Measurements from ENCODE around the gene HOPX.
"Not testable (repeated sequence)": the region's sequence is repeated elsewhere in the genome, so short reads cannot be mapped to it uniquely, and the experiment has no call there.

The HOPX gene

DNA sequence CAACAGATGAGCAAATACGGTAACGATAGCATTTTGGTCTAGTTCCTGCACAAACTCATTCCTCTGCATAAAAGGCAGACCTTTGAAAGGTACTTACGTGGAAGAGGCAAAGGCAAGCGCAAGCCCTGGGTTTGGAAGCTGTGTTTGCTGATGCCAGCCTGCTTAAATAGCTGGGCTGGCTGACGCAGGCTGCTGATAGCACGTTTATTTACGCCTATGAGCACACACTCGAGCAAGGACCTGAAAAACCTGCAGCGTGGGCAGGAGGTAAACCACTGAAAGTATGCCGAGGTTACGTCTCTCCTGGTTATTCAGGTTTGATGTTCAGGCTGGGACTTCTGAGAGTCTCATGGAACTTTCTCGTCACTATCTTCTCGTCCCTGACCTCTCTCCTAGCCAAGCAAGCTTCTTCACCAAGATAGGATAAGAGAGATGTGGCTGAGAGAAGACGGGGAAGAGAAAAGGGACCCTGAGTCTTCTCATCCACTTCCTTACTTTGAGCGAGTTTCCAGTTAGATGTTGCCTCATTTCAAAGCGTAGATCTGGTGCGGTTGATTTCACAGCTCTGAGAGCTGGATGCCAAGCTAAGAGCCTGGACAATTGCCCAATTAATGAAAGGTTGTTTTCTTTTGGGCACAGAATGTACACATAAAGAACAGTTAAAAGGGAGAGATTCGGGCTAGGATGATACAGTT, at the start of gene HOPX:
TSS of gene HOPX (minus strand) at position 139 of the 695 bp plus-strand sequence. CDS start 23,480 bp downstream, outside the sequence.
- DNase-seq (ENCODE audit: low read depth in 2 of 2, low spot score in 1 of 2): no peak

DNA sequence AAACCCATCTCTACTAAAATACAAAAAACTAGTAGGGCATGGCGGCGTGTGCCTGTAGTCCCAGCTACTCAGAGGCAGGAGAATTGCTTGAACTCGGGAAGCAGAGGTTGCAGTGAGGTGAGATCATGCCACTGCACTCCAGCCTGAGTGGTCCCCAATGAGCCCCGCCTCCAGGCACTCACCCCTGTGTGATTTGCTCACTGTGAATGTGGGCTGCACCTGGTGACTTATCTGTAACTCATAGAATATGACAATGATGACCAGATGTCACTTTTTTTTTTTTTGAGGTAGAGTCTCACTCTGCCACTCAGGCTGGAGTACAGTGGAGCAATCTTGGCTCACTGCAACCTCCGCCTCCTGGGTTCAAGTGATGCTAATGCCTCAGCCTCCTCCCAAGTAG, 49.0 kb upstream of the HOPX start:
- DNase-seq (ENCODE audit: low read depth in 2 of 2, low spot score in 1 of 2): no peak

GRCh38 chr4:56728512-56728911, 47.4 kb upstream of the HOPX start:
- DNase-seq (ENCODE audit: low read depth in 2 of 2, low spot score in 1 of 2): no peak

DNA sequence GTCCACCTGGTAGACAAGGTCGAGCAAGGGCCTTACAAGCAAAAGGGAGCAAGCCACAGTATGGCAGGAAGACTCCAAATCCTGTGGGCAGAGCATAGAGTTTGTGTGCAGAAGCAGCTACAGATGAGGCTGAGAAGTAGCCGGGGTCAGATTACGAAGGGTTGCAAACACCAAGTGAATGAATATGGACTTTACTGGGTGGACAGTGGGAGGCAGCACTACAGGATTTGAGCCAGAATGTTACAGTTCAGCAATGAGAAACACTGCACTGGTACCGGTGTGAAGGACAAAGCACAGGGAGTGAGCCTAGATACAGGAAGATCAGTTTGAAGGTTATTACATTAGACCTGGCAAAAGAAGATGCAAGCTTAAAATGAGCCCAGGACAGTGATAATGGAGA, 46.1 kb upstream of the HOPX start:
- DNase-seq (ENCODE audit: low read depth in 2 of 2, low spot score in 1 of 2): no peak

DNA sequence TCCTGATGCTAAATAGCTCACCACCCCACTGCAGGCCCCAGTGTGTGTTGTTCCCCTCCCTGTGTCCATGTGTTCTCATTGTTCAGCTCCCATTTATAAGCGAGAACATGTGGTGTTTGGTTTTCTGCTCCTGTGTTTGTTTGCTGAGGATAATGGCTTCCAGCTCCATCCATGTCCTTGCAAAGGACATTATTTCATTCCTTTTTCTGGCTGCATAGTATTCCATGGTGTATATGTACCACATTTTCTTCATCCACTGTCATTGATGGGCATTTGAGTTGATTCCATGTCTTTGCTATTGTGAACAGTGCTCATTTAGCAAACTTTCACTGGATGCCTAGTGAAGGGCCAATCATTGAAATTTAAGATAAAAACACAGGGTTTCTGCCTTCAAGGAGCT, 45.5 kb upstream of the HOPX start:
- not testable (repeated sequence) for DNase-seq (ENCODE audit: low read depth in 2 of 2, low spot score in 1 of 2)

DNA sequence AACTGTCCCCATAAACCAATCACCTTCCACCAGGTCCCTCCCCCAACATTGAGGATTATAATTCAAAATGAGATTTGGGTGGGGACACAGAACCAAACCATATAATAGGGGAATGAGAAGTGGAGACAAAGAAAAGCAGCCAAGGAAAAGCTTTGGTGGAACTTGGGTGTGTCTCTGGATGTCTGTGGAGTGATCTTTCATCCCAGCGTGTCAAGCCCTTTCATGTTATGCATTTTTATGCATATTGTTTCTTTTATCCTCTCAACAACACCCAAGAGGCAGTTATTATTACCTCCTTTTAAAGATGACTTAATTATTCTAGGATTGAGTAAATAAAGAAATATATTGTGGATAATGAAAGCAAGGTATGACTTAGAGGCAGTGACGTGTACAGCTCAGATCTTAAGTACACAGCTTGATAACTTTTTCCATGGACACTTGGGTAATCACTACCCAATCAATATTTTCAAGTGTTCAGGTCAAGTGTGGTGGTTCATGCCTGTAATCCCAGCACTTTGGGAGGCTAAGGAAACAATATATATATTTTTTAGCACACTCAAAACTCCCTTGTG, 42.6 kb upstream of the HOPX start:
- no peak for DNase-seq (ENCODE audit: low read depth in 2 of 2, low spot score in 1 of 2)

DNA sequence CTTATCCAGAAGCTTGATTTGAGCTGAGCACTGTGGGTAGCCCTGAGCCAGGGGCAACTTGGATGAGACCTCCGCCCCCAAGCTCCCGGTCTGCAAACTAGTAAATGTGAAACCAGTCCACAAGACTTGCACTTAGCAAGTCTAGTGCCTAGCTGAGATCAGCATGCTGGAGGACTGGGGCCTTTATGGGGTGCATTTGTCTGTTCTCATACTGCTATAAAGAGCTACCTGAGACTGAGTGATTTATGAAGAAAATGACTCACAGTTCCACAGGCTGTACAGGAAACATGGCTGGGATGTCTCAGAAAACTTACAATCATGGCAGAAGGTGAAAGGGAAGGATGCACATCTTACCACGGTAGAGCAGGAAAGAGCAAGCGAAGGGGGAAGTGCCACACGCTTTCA, 42.1 kb upstream of the HOPX start:
- no peak for DNase-seq (ENCODE audit: low read depth in 2 of 2, low spot score in 1 of 2)

DNA sequence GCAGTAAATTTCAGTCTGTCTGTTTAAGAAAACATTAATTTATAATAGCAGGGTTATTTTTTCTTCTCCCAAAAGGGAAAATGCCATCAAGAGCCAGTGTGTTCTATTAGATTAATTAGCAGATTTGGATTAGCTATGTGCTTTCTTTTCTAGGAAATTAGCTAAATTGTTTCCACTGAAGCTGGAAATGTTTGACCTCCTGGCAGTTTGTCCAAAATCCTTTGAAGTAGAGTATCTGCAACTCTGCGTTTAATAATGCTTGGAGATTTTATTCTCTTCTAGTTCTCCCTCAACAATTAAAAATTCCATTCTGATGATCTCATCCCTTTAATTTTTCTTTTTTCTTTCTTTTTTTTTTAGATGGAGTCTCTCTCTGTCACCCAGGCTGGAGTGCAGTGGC, 27.1 kb upstream of the HOPX start:
- no peak for DNase-seq (ENCODE audit: low read depth in 2 of 2, low spot score in 1 of 2)

GRCh38 chr4:56705966-56706365, 24.9 kb upstream of the HOPX start:
- no peak for DNase-seq (ENCODE audit: low read depth in 2 of 2, low spot score in 1 of 2)

- DNase-seq (ENCODE audit: low read depth in 2 of 2, low spot score in 1 of 2): no peak
Observed at GRCh38 chr4:56705334-56705733, 24.2 kb upstream of the HOPX start.

DNA sequence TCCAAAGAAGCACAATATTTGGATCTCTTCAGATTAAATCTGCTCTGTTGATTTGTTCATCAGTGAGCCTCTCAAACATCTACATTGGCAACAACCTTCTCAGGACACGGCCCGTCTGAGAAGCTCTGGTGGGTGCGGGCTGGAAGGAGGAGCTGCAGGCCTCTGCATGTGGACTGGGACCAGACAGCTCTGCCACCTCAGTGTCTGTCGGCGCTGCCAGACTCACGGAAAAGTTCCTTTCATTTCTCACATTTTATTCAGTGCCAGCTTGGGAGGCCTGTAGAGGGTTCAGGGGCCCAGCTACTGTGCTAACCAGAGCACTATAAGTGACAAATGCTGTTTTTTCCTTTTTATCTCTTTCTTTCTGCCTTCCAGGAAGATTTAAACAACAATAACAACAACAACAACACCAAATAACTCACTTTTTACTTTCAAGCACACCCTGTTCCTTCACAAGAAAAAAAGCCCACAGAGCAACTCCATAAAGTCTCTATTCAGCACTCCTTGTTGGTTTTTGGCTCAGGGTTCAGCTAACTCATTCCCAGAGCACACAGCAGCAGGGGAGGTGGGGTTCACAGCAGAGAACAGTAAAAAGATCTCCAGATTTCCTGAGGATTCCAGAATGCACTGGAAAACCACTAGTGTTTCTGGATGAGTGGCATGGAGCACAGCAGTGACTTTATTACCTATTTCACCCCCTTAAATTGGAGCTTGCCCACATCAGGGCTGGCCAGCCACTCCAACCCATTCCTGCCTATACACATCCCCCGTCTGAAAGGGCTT, 23.2 kb upstream of the HOPX start:
- no peak for DNase-seq (ENCODE audit: low read depth in 2 of 2, low spot score in 1 of 2)

DNA sequence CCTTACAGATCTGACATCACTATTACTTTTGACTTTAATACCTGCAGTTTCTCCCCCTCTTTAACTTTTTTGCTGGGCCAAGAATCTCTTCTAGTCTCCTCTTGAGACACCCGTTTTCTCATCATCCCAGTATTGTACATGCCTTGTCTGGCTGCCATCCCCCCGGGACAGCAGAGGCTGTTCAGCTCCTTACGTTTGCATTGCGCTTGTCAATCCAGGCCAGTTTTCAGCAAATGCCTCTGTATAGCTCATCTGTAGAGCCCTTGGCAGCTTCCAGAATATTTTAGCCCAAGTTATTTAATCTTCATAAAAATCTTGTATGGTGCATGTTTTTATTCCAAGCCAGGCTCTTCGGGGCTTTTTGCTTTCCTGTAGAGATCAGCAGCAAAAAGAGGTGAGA, 22.3 kb upstream of the HOPX start:
- DNase-seq (ENCODE audit: low read depth in 2 of 2, low spot score in 1 of 2): no peak

DNA sequence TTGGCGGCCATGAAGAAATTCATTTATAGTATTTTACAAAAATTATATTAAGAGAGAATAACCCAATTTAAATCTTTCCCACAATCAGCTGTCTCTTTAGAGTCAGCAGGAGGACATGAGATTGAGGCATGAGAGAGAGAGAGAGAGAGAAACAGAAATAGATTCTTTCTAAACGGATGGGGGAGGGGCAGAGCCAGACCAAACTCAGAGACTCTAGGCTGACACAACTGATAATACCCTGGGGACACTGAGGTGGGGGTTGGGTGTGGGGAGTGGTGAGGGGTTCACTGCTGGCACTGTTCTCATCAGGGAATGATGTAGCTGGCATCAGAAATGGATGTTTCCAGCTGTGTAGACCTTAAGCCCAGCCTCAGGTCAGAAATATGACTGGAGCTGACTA, 20.5 kb upstream of the HOPX start:
- DNase-seq (ENCODE audit: low read depth in 2 of 2, low spot score in 1 of 2): no peak

DNA sequence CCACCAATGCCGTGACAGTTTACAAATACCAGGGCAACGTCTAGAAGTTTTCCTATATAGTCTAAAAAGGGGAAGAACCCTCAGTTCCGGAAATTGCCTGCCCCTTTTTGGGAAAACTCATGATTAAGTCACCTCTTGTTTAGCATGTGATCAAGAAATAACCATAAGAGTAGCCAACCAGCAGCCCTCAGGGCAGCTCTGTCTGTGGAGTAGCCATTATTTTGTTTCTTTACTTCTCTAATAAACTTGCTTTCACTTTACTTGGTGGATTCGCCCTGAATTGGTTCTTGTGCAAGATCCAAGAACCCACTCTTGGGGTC, 20.0 kb upstream of the HOPX start:
- no peak for DNase-seq (ENCODE audit: low read depth in 2 of 2, low spot score in 1 of 2)

GRCh38 chr4:56699537-56700105, 18.5 kb upstream of the HOPX start:
- no peak for DNase-seq (ENCODE audit: low read depth in 2 of 2, low spot score in 1 of 2)

DNA sequence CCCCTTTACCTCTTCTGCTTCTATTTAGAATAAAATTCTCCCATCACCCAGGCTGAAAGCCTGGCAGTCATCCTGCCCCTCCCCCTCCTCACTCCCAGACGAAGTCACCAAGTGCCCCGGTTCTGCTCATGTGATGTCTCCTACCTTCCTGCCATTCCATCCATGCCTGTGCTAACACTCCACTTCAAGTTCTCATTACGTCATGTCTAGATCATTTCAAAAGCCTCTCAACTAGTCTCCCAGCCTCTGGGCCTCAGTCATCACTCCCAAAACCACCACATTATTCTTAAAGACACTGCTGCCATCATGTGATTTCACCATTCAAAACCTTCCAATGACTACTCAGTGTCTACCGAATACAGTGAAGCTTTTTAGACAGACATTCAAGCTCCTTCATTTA, 17.2 kb upstream of the HOPX start:
- DNase-seq (ENCODE audit: low read depth in 2 of 2, low spot score in 1 of 2): no peak

- no peak for DNase-seq (ENCODE audit: low read depth in 2 of 2, low spot score in 1 of 2)
Observed at GRCh38 chr4:56696056-56696455, 15.0 kb upstream of the HOPX start.

DNA sequence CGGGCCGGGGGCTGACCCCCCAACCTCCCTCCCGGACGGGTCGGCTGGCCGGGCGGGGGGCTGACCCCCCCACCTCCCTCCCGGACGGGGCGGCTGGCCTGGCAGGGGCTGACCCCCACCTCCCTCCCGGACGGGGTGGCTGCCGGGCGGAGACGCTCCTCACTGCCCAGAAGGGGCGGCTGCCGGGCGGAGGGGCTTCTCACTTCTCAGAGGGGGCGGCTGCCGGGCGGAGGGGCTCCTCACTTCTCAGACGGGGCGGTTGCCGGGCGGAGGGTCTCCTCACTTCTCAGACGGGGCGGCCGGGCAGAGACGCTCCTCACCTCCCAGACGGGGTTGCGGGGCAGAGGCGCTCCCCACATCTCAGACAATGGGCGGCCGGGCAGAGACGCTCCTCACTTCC, 12.4 kb upstream of the HOPX start:
- not testable (repeated sequence) for DNase-seq (ENCODE audit: low read depth in 2 of 2, low spot score in 1 of 2)

- no peak for DNase-seq (ENCODE audit: low read depth in 2 of 2, low spot score in 1 of 2)
Observed at GRCh38 chr4:56692576-56692975, 11.5 kb upstream of the HOPX start.

- no peak for DNase-seq (ENCODE audit: low read depth in 2 of 2, low spot score in 1 of 2)
Observed at GRCh38 chr4:56691425-56691824, 10.3 kb upstream of the HOPX start.

- no peak for DNase-seq (ENCODE audit: low read depth in 2 of 2, low spot score in 1 of 2)
Observed at GRCh38 chr4:56690393-56690792, 9.3 kb upstream of the HOPX start.
